Neural cell (in vitro differentiated cells): ENCODE data around the gene CSF1. TPM values are rescaled to one million over a fixed set of nuclear protein-coding genes. Genes with fewer than 3 reads are reported as not detected.

Experiments
- H2AFZ ChIP-seq: fragments of 200-600, 300-800 bp; sonication (generic), shearing (Covaris generic); 2 replicates; pipeline ENCODE4 v1.6.0; 2014; ENCODE audit warnings: low read depth, mild to moderate bottlenecking, antibody characterized with exemption, low read length, moderate library complexity
- H3F3A ChIP-seq: fragments of 200-600 bp; shearing (Covaris generic); 2 replicates; pipeline ENCODE4 v1.6.1; 2016; ENCODE audit warnings: mild to moderate bottlenecking, moderate library complexity, mixed read lengths, antibody characterized with exemption, low read length; ENCODE audit not compliant: insufficient read depth, poor library complexity, severe bottlenecking
- H3K27ac ChIP-seq: fragments of 200-600, 300-800 bp; sonication (generic), shearing (Covaris generic); 2 replicates; pipeline ENCODE4 v1.5.1; 2014; ENCODE audit warnings: mild to moderate bottlenecking, low read length, moderate library complexity
- H3K27me3 ChIP-seq: fragments of 300-800, 200-600 bp; sonication (generic), shearing (Covaris generic); 2 replicates; pipeline ENCODE4 v1.6.0; 2014; ENCODE audit warnings: mild to moderate bottlenecking, low read depth, low read length, moderate library complexity; ENCODE audit not compliant: insufficient read depth
- H3K36me3 ChIP-seq: fragments of 300-800, 200-600 bp; sonication (generic), shearing (Covaris generic); 2 replicates; pipeline ENCODE4 v1.5.1; 2014; ENCODE audit warnings: mild to moderate bottlenecking, antibody characterized with exemption, low read length, moderate library complexity; ENCODE audit not compliant: insufficient read depth
- H3K4me2 ChIP-seq: fragments of 300-800, 200-600 bp; sonication (generic), shearing (Covaris generic); 2 replicates; pipeline ENCODE4 v1.6.0; 2014; ENCODE audit warnings: mild to moderate bottlenecking, low read length
- H3K4me3 ChIP-seq: fragments of 300-800, 200-600 bp; sonication (generic), shearing (Covaris generic); 2 replicates; pipeline ENCODE4 v1.5.1; 2014; ENCODE audit warnings: mild to moderate bottlenecking, low read length, moderate library complexity
- H3K79me2 ChIP-seq: fragments of 200-600 bp; shearing (Covaris generic); replicated peaks from 2 replicates; pipeline ENCODE4 v1.6.0; 2014; ENCODE audit warnings: mild to moderate bottlenecking, low read length, moderate library complexity; ENCODE audit not compliant: insufficient read depth
- H3K9ac ChIP-seq: fragments of 300-800, 200-600 bp; sonication (generic), shearing (Covaris generic); 2 replicates; pipeline ENCODE4 v1.6.1; 2016; ENCODE audit warnings: mild to moderate bottlenecking, low read length, mixed read lengths
- H3K9me2 ChIP-seq: fragments of 200-600 bp; shearing (Covaris generic); 2 replicates; pipeline ENCODE4 v1.6.1; 2016; ENCODE audit warnings: mild to moderate bottlenecking, low read length, mixed read lengths; ENCODE audit not compliant: insufficient read depth
- H3K9me3 ChIP-seq: fragments of 200-600, 300-800 bp; sonication (generic), shearing (Covaris generic); 2 replicates; pipeline ENCODE4 v1.6.1; 2016; ENCODE audit warnings: mild to moderate bottlenecking, mixed run types, low read length, moderate library complexity, mixed read lengths
- H4K20me1 ChIP-seq: fragments of 200-600 bp; shearing (Covaris generic); 2 replicates; pipeline ENCODE4 v1.6.1; 2016; ENCODE audit warnings: mild to moderate bottlenecking, mixed run types; ENCODE audit not compliant: insufficient read depth
- CTCF ChIP-seq: fragments of 450-650 bp; IDR thresholded peaks from 2 replicates; pipeline ENCODE4 v1.5.1; 2014; ENCODE audit warnings: antibody characterized with exemption, mild to moderate bottlenecking, moderate library complexity; ENCODE audit not compliant: poor library complexity, severe bottlenecking
- EP300 ChIP-seq: fragments of 450-650 bp; conservative IDR thresholded peaks from 2 replicates; pipeline ENCODE4 v1.6.1; 2014; ENCODE audit warnings: antibody characterized with exemption, mild to moderate bottlenecking, moderate library complexity; ENCODE audit not compliant: poor library complexity, severe bottlenecking
- EZH2 ChIP-seq: fragments of 200-600, 300-800 bp; shearing (Covaris generic), sonication (generic); IDR thresholded peaks from 2 replicates; pipeline ENCODE4 v1.6.1; 2014; ENCODE audit warnings: antibody characterized with exemption, low read length, borderline replicate concordance, mild to moderate bottlenecking; ENCODE audit not compliant: insufficient read depth, poor library complexity, severe bottlenecking
- MXI1 ChIP-seq: fragments of 450-650 bp; conservative IDR thresholded peaks from 2 replicates; pipeline ENCODE4 v1.6.1; 2014; ENCODE audit warnings: antibody characterized with exemption, mild to moderate bottlenecking; ENCODE audit not compliant: poor library complexity, severe bottlenecking
- POLR2AphosphoS5 ChIP-seq: IDR thresholded peaks from 2 replicates; pipeline ENCODE4 v1.6.1; 2012
- RAD21 ChIP-seq: fragments of 450-650 bp; conservative IDR thresholded peaks from 2 replicates; pipeline ENCODE4 v1.6.1; 2014; ENCODE audit warnings: antibody characterized with exemption, mild to moderate bottlenecking, moderate library complexity
- REST ChIP-seq: IDR thresholded peaks from 2 replicates; pipeline ENCODE4 v1.6.1; 2012; ENCODE audit warnings: borderline replicate concordance
- SMC3 ChIP-seq: fragments of 450-650 bp; conservative IDR thresholded peaks from 2 replicates; pipeline ENCODE4 v1.6.1; 2014; ENCODE audit warnings: antibody characterized with exemption, mild to moderate bottlenecking, moderate library complexity; ENCODE audit not compliant: poor library complexity
- TAF1 ChIP-seq: IDR thresholded peaks from 2 replicates; pipeline ENCODE4 v1.6.1; 2012; ENCODE audit warnings: low read depth
- polyA plus RNA-seq: library from polyadenylated mRNA; depleted of rRNA; stranded (reverse); fragments of >200 nt; gene quantifications from 2 replicates; pipeline ENCODE4 v1.2.3, GENCODE V29; 2014

Gene CSF1
- polyA plus RNA-seq, 1 donor from 2014 or later = 0.30 TPM

- Histone ChIP-seq H3K79me2 (no peaks in the 10 kb centered on the region), H2AFZ (no peak overlapping the region), H3K4me2 (no peak overlapping the region), H3K9me3 (no peaks in the 10 kb centered on the region), H3K4me3 (no peak overlapping the region), H3K36me3 (no peaks in the 10 kb centered on the region), H3K9me2 (no peaks in the 10 kb centered on the region), H3K27me3 (no peaks in the 10 kb centered on the region), H3K9ac (no peak overlapping the region), H3K27ac (no peak overlapping the region), H3F3A (no peaks in the 10 kb centered on the region), H4K20me1 (no peaks in the 10 kb centered on the region)
- no peak for TF ChIP-seq CTCF
- no peak for TF ChIP-seq SMC3
- TF ChIP-seq RAD21 = no peak
Observed at GRCh38 chr1:109926662-109927300, 16.1 kb downstream of the CSF1 start.

GRCh38 chr1:109927356-109927755, 16.7 kb downstream of the CSF1 start:
- TF ChIP-seq REST (no peak), MXI1 (no peak), EZH2 (no peak)
- no peaks in the 10 kb centered on the region for H3K36me3 ChIP-seq
- H3K79me2 ChIP-seq = no peaks in the 10 kb centered on the region
- no peaks in the 10 kb centered on the region for H3K27me3 ChIP-seq
- no peak overlapping the region for H3K27ac ChIP-seq
- H2AFZ ChIP-seq = no peak overlapping the region
- no peaks in the 10 kb centered on the region for H3K9me3 ChIP-seq
- no peak overlapping the region for H3K4me2 ChIP-seq
- H3F3A ChIP-seq = no peaks in the 10 kb centered on the region
- H3K9me2 ChIP-seq = no peaks in the 10 kb centered on the region
- H3K4me3 ChIP-seq = no peak overlapping the region
- H3K9ac ChIP-seq = no peak overlapping the region
- H4K20me1 ChIP-seq = no peaks in the 10 kb centered on the region

GRCh38 chr1:109927911-109928321, 17.3 kb downstream of the CSF1 start:
- Histone ChIP-seq H3K9me3 (no peaks in the 10 kb centered on the region), H3K36me3 (no peaks in the 10 kb centered on the region), H3K4me2 (no peak overlapping the region), H3F3A (no peaks in the 10 kb centered on the region), H3K27ac (no peak overlapping the region), H3K79me2 (no peaks in the 10 kb centered on the region), H2AFZ (no peak overlapping the region), H3K9ac (no peak overlapping the region), H3K27me3 (no peaks in the 10 kb centered on the region), H4K20me1 (no peaks in the 10 kb centered on the region), H3K4me3 (no peak overlapping the region), H3K9me2 (no peaks in the 10 kb centered on the region)
- no peak for TF ChIP-seq TAF1
- TF ChIP-seq CTCF = no peak
- no peak for TF ChIP-seq EP300
- no peak for TF ChIP-seq REST
- TF ChIP-seq POLR2AphosphoS5 = no peak
- no peak for TF ChIP-seq MXI1
- TF ChIP-seq SMC3 = no peak
- TF ChIP-seq EZH2 = no peak
- TF ChIP-seq RAD21 = no peak
